HEK293T (cell line): Measurements from ENCODE around the gene NPC1.

Source experiments
- ARNT ChIP-seq: fragments of 450-650 bp; IDR thresholded peaks from 2 replicates; pipeline ENCODE4 v1.6.1; 2017; ENCODE audit warnings: mild to moderate bottlenecking
- BHLHE40 ChIP-seq: fragments of 450-650 bp; IDR thresholded peaks from 2 replicates; pipeline ENCODE4 v1.6.1; 2016; ENCODE audit warnings: mild to moderate bottlenecking, moderate library complexity, borderline replicate concordance
- ELF4 ChIP-seq: fragments of 450-650 bp; IDR thresholded peaks from 2 replicates; pipeline ENCODE4 v1.6.1; 2017; ENCODE audit warnings: antibody characterized with exemption
- FOXA1 ChIP-seq: fragments of 450-650 bp; IDR thresholded peaks from 2 replicates; pipeline ENCODE4 v1.6.1; 2016; ENCODE audit warnings: mild to moderate bottlenecking
- FOXK2 ChIP-seq: fragments of 450-650 bp; IDR thresholded peaks from 2 replicates; pipeline ENCODE4 v1.6.1; 2016; ENCODE audit warnings: mild to moderate bottlenecking
- FOXM1 ChIP-seq: fragments of 450-650 bp; IDR thresholded peaks from 2 replicates; pipeline ENCODE4 v1.6.1; 2017; ENCODE audit warnings: mild to moderate bottlenecking, borderline replicate concordance
- L3MBTL2 ChIP-seq: fragments of 450-650 bp; conservative IDR thresholded peaks from 2 replicates; pipeline ENCODE4 v1.6.1; 2016; ENCODE audit warnings: mild to moderate bottlenecking
- LEF1 ChIP-seq: fragments of 450-650 bp; IDR thresholded peaks from 2 replicates; pipeline ENCODE4 v1.6.1; 2017; ENCODE audit warnings: mild to moderate bottlenecking, borderline replicate concordance
- NFRKB ChIP-seq: fragments of 450-650 bp; IDR thresholded peaks from 2 replicates; pipeline ENCODE4 v1.6.1; 2016; ENCODE audit warnings: mild to moderate bottlenecking, moderate library complexity
- PKNOX1 ChIP-seq: fragments of 450-650 bp; IDR thresholded peaks from 2 replicates; pipeline ENCODE4 v1.6.1; 2016
- SP1 ChIP-seq: fragments of 450-650 bp; IDR thresholded peaks from 2 replicates; pipeline ENCODE4 v1.6.1; 2017
- SUZ12 ChIP-seq: fragments of 450-650 bp; IDR thresholded peaks from 2 replicates; pipeline ENCODE4 v1.6.1; 2016; ENCODE audit warnings: mild to moderate bottlenecking
- TARDBP ChIP-seq: fragments of 450-650 bp; IDR thresholded peaks from 2 replicates; pipeline ENCODE4 v1.6.1; 2016
- ZNF384 ChIP-seq: fragments of 450-650 bp; IDR thresholded peaks from 2 replicates; pipeline ENCODE4 v1.6.1; 2016

- TF ChIP-seq FOXA1 (no peak), ELF4 (no peak), BHLHE40 (no peak), NFRKB (no peak), FOXM1 (no peak), FOXK2 (no peak), L3MBTL2 (no peak), TARDBP (no peak), ARNT (no peak), LEF1 (no peak), PKNOX1 (no peak), SP1 (no peak), ZNF384 (no peak), SUZ12 (no peak)
These were observed 13.5 kb upstream of the NPC1 start for GRCh38 chr18:23599809-23600208.
